GM13976 (cell line): ENCODE data around the gene CLRN3.

Source experiments
- DNase-seq: peaks from one replicate; pipeline ENCODE4 v3.0.0; 2012; ENCODE audit warnings: low spot score
- CTCF ChIP-seq: IDR thresholded peaks from 2 replicates; pipeline ENCODE4 v1.5.1; 2012; ENCODE audit warnings: borderline replicate concordance, mild to moderate bottlenecking; ENCODE audit not compliant: insufficient read depth; ENCODE audit errors: extremely low read depth, missing control alignments, control extremely low read depth
- in situ Hi-C: fragments of 300-500 bp; cut with MboI; formaldehyde crosslinking; loops from one replicate; pipeline ENCODE4 v1.12.0; 2022; ENCODE audit warnings: low sequenced_read_pairs, mixed read lengths, inconsistent platforms; ENCODE audit not compliant: unreplicated experiment

The CLRN3 gene

GRCh38 chr10:127920306-127921074 lies 27.7 kb upstream of the CLRN3 start:
- in situ Hi-C loops = no loop called here
- no peak for DNase-seq
- TF ChIP-seq CTCF = no peak

GRCh38 chr10:127919418-127920271 lies 26.9 kb upstream of the CLRN3 start:
- in situ Hi-C loops = no loop called here
- no peak for TF ChIP-seq CTCF

GRCh38 chr10:127918572-127918971 lies 25.8 kb upstream of the CLRN3 start:
- no peak for DNase-seq
- TF ChIP-seq CTCF = no peak

More at GRCh38 chr10:127919418-127920271, 26.9 kb upstream of the CLRN3 start:
- DNase-seq = no peak

GRCh38 chr10:127916826-127917225 lies 24.1 kb upstream of the CLRN3 start:
- no peak for DNase-seq
- in situ Hi-C loops = no loop called here
- TF ChIP-seq CTCF = no peak

More at GRCh38 chr10:127918572-127918971, 25.8 kb upstream of the CLRN3 start:
- in situ Hi-C loops = no loop called here

- TF ChIP-seq CTCF = no peak
- DNase-seq = no peak
- in situ Hi-C loops = no loop called here
Observed at GRCh38 chr10:127915324-127915723, 22.6 kb upstream of the CLRN3 start.

GRCh38 chr10:127913368-127913759 lies 20.6 kb upstream of the CLRN3 start:
- TF ChIP-seq CTCF = no peak
- DNase-seq = no peak
- in situ Hi-C loops = no loop called here
